ENCODE data around the gene SEMA5A.

GRCh38 chr5:9125852-9126251 lies 420.0 kb downstream of the SEMA5A start:
- TF ChIP-seq POLR2A (IDR thresholded peaks at IDR 0.05), result no peak
- TF ChIP-seq CTCF (IDR thresholded peaks at IDR 0.05 in 4 of 5, conservative IDR thresholded peaks at IDR 0.05 in 1 of 5), result no peak

Data from gastrocnemius medialis (tissue), 4 donors.